DND-41 (cell line): ENCODE data around the gene IQCF5.

ENCODE experiments used
- ATAC-seq: fragments of 200-7000 bp; cut with Tn5 transposase; 3 replicates; pipeline ENCODE4 v1.9.1; 2021; ENCODE audit warnings: low read depth; ENCODE audit not compliant: insufficient read depth
- DNase-seq: peaks from one replicate; pipeline ENCODE4 v3.0.0-alpha.2; 2020
- H2AFZ ChIP-seq: 2 replicates; pipeline ENCODE4 v1.6.0; 2012; ENCODE audit warnings: low read depth, low read length
- H3K27ac ChIP-seq: 2 replicates; pipeline ENCODE4 v1.5.1; 2012; ENCODE audit warnings: low read length, inconsistent platforms
- H3K27me3 ChIP-seq: fragments of 200-600 bp; sonication (generic); 2 replicates; pipeline ENCODE4 v1.6.0; 2012; ENCODE audit warnings: low read length, mild to moderate bottlenecking, inconsistent platforms; ENCODE audit not compliant: insufficient read depth, poor library complexity
- H3K36me3 ChIP-seq: 2 replicates; pipeline ENCODE4 v1.5.1; 2012; ENCODE audit warnings: low read length, inconsistent platforms; ENCODE audit not compliant: insufficient read depth
- H3K4me1 ChIP-seq: 2 replicates; pipeline ENCODE4 v1.5.1; 2012; ENCODE audit warnings: mild to moderate bottlenecking, low read length; ENCODE audit not compliant: insufficient read depth
- H3K4me2 ChIP-seq: 2 replicates; pipeline ENCODE4 v1.6.0; 2012; ENCODE audit warnings: mild to moderate bottlenecking, moderate library complexity, low read length, inconsistent platforms; ENCODE audit not compliant: insufficient read depth
- H3K4me3 ChIP-seq, 2 experiments: fragments of 200-600 bp in 1 of 2; shearing (Covaris generic) in 1 of 2; 2 replicates each; pipeline ENCODE4 v1.5.1; 2012 to 2016; ENCODE audit warnings: inconsistent platforms in 2 of 2, low read length in 2 of 2, mild to moderate bottlenecking in 2 of 2, low read depth in 1 of 2, moderate library complexity in 1 of 2
- H3K79me2 ChIP-seq: 2 replicates; pipeline ENCODE4 v1.6.0; 2012; ENCODE audit warnings: low read length, inconsistent platforms; ENCODE audit not compliant: insufficient read depth
- H3K9ac ChIP-seq: 2 replicates; pipeline ENCODE4 v1.6.0; 2012; ENCODE audit warnings: low read depth, mild to moderate bottlenecking, inconsistent platforms, low read length, moderate library complexity
- H3K9me3 ChIP-seq: 2 replicates; pipeline ENCODE4 v1.5.1; 2012; ENCODE audit warnings: low read length, moderate library complexity, mild to moderate bottlenecking, inconsistent platforms; ENCODE audit not compliant: insufficient read depth, severe bottlenecking
- H4K20me1 ChIP-seq: 2 replicates; pipeline ENCODE4 v1.6.0; 2012; ENCODE audit warnings: low read length; ENCODE audit not compliant: insufficient read depth
- CTCF ChIP-seq: IDR thresholded peaks from 2 replicates; pipeline ENCODE4 v1.5.1; 2012; ENCODE audit warnings: borderline replicate concordance, low read length, moderate library complexity, mild to moderate bottlenecking; ENCODE audit not compliant: poor library complexity, severe bottlenecking; ENCODE audit errors: extremely low read depth
- EZH2 ChIP-seq: IDR thresholded peaks from 3 replicates; pipeline ENCODE4 v1.6.1; 2012; ENCODE audit warnings: borderline replicate concordance, low read depth, mild to moderate bottlenecking, moderate library complexity, low read length, inconsistent platforms; ENCODE audit not compliant: severe bottlenecking

The IQCF5 gene

DNA sequence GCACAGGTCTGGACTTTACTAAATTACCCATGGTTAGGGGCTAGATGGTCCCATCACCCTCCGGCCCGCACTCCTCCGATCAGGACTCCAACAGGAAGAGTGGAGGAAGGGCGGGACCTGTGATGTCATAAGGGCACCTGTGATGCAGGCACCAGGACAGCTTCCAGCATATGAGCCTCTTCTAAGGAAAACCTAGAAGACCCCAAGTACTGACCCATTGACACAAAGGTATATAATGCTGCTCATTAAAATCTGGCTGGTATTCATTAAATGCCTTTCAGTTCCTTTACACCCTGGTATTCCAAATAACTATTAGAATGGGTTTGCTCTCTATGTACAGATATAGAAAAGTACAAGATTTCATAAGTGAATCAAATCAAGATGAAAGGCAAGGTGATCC is at the start of gene IQCF5:
Gene IQCF5 (minus strand): TSS at position 101 of the 400 bp plus-strand sequence. CDS start 70 bp downstream, at position 31.
- Histone ChIP-seq H3K27me3 (no peaks in the 10 kb centered on the region), H3K9ac (no peak within 1 kb of the TSS), H3K4me2 (no peak within 1 kb of the TSS), H2AFZ (no peak within 1 kb of the TSS), H3K79me2 (no peaks in the 10 kb centered on the region), H3K4me1 (no peaks in the 10 kb centered on the region), H4K20me1 (no peaks in the 10 kb centered on the region), H3K4me3 (no peak within 1 kb of the TSS), H3K27ac (no peak within 1 kb of the TSS), H3K9me3 (no peaks in the 10 kb centered on the region), H3K36me3 (no peaks in the 10 kb centered on the region)
- ATAC-seq = no peak
- no peak for DNase-seq
- no peak for TF ChIP-seq CTCF
- no peak for TF ChIP-seq EZH2

DNA sequence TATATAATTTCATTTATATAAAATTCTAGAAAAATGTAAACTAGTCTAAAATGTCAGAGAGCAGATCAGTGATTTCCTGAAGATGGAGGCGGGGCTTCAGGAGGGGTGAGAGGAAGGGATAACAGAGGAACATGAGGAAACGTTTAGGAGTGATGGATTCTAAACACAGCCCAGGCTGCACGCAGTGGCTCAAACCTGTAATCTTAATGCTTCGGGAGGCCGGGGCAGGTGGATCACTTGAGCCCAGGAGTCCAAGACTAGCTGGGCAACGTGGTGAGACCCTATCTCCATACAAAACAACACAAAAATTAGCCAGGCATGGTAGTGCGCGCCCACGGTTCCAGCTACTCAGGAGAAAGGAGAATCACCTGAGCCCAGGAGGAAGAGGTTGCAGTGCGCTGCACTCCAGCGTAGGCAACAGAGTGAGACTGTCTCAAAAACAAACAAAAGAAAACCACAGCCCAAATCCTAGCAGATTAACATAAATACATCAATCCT is 45.7 kb upstream of the IQCF5 start:
- Histone ChIP-seq H3K9ac (no peak overlapping the region), H3K27ac (no peak overlapping the region), H3K4me1 (no peaks in the 10 kb centered on the region), H3K27me3 (no peaks in the 10 kb centered on the region), H3K79me2 (no peaks in the 10 kb centered on the region), H3K4me3 (no peak overlapping the region), H3K36me3 (no peaks in the 10 kb centered on the region), H2AFZ (no peak overlapping the region), H3K4me2 (no peak overlapping the region), H3K9me3 (no peaks in the 10 kb centered on the region), H4K20me1 (no peaks in the 10 kb centered on the region)
- no peak for DNase-seq
- TF ChIP-seq EZH2 = no peak
- TF ChIP-seq CTCF = no peak
- no peak for ATAC-seq

DNA sequence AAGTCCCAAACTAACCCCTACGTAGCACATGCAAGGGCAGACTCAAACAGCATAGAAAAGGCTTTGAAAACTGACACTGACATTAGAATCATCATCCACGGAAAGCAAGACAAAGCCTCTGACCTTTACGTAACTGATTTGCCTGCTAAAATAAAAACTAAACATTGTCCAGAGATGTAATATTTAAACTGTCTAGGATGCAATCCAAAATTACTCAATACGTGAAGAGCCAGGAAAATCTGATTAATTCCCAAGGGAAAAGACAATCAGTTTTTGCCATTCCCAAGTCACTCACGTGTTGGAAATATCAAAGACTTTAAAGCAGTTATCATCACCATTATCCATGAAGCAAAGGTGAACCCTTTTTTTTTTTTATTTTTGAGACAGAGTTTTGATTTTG is 41.0 kb upstream of the IQCF5 start:
- TF ChIP-seq CTCF (no peak), EZH2 (no peak)
- Histone ChIP-seq H4K20me1 (no peaks in the 10 kb centered on the region), H2AFZ (no peak overlapping the region), H3K4me2 (no peak overlapping the region), H3K79me2 (no peaks in the 10 kb centered on the region), H3K9me3 (no peaks in the 10 kb centered on the region), H3K27me3 (no peaks in the 10 kb centered on the region), H3K9ac (no peak overlapping the region), H3K4me3 (no peak overlapping the region), H3K27ac (no peak overlapping the region), H3K4me1 (no peaks in the 10 kb centered on the region), H3K36me3 (no peaks in the 10 kb centered on the region)
- DNase-seq (no peak), ATAC-seq (no peak)

- Histone ChIP-seq H3K4me3 (no peak overlapping the region), H3K4me2 (no peak overlapping the region), H3K4me1 (no peaks in the 10 kb centered on the region), H3K36me3 (no peaks in the 10 kb centered on the region), H3K27ac (no peak overlapping the region), H3K79me2 (no peaks in the 10 kb centered on the region), H3K9me3 (peaks cover 2% of the 10 kb centered on the region), H3K27me3 (no peaks in the 10 kb centered on the region), H2AFZ (no peak overlapping the region), H3K9ac (no peak overlapping the region), H4K20me1 (no peaks in the 10 kb centered on the region)
- ATAC-seq (no peak), DNase-seq (no peak)
- TF ChIP-seq CTCF (no peak), EZH2 (no peak)
Measured at GRCh38 chr3:51908026-51908425, 32.6 kb upstream of the IQCF5 start.
